HFF-Myc (cell line): ENCODE results near the gene FBXL19.
"Not testable (repeated sequence)": the region's sequence is repeated elsewhere in the genome, so short reads cannot be mapped to it uniquely, and the experiment has no call there.

Experiments
- DNase-seq: peaks from one replicate; pipeline ENCODE4 v3.0.0-alpha.2; 2011; ENCODE audit warnings: low read depth; ENCODE audit errors: extremely low read depth
- H3K4me3 ChIP-seq: replicated peaks from 2 replicates; pipeline ENCODE4 v1.5.1; 2011; ENCODE audit warnings: low read depth, mild to moderate bottlenecking, control low read depth, low read length
- TF ChIP-seq, protein P1 (sequence below): IDR thresholded peaks from 2 replicates; pipeline ENCODE4 v1.5.1; 2012; ENCODE audit warnings: mild to moderate bottlenecking, low read depth, low read length, control low read depth; ENCODE audit errors: missing control alignments

Gene FBXL19

DNA sequence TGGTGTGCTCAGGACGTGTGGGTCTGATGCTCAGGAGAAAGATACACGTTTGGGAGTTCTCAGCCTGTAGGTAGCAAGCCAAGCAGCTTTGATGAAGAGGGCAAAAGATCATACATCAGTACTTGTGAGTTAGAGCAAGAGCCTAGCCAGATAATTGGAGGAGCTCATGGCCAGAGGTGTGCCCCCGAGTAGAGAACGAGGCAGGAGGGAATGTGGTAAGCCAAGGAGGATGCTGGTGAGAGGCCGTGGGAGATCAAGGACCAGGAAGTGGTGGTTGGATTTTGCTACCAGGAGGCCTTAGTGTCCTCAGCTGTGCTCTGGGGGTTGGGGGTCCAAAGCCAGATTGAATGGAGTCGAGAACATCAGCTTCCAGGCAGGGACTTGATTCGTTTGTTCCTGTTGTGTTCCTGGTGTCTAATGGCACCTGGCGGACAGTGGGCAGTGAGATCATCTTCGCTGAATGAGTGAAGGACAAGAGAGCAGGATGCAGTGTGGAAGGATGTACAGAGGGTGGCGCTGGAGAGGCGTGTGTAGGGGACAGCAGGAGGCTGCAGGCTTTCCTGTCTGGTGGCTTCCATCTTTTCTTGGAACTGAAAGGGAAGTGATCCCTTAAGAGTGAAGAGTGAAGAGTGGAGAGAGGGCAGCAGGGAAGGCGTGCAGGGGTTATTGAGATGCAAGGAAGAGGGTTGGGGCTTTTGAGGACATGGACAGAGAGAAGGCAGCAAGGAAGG, 11.6 kb downstream of the FBXL19 start:
- no peak overlapping the region for H3K4me3 ChIP-seq
- TF ChIP-seq, protein P1, sequence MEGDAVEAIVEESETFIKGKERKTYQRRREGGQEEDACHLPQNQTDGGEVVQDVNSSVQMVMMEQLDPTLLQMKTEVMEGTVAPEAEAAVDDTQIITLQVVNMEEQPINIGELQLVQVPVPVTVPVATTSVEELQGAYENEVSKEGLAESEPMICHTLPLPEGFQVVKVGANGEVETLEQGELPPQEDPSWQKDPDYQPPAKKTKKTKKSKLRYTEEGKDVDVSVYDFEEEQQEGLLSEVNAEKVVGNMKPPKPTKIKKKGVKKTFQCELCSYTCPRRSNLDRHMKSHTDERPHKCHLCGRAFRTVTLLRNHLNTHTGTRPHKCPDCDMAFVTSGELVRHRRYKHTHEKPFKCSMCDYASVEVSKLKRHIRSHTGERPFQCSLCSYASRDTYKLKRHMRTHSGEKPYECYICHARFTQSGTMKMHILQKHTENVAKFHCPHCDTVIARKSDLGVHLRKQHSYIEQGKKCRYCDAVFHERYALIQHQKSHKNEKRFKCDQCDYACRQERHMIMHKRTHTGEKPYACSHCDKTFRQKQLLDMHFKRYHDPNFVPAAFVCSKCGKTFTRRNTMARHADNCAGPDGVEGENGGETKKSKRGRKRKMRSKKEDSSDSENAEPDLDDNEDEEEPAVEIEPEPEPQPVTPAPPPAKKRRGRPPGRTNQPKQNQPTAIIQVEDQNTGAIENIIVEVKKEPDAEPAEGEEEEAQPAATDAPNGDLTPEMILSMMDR, result peak; percentile 63
- DNase-seq, result peak; percentile 37

DNA sequence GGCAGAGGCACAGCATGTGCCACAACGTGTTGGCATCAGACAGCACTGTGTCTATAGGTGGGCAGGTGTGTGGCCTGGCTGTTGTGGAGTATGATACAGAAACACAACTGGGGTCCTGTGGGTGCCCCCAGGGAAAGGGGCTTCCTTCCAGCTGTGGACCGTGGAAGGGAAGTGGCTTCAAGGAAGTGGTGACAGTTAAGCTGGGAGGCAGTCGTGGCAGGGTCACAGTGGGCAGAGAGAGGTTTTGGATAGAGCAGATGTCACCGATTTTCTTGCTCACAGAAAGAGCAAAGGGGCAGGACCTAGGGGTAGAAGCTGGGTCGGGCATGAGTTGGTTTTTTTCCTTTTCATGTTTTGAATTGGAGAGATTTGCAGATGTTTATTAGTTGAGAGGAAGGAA, 14.3 kb downstream of the FBXL19 start:
- H3K4me3 ChIP-seq, result no peak overlapping the region
- no peak for DNase-seq
- TF ChIP-seq, protein P1, result no peak

DNA sequence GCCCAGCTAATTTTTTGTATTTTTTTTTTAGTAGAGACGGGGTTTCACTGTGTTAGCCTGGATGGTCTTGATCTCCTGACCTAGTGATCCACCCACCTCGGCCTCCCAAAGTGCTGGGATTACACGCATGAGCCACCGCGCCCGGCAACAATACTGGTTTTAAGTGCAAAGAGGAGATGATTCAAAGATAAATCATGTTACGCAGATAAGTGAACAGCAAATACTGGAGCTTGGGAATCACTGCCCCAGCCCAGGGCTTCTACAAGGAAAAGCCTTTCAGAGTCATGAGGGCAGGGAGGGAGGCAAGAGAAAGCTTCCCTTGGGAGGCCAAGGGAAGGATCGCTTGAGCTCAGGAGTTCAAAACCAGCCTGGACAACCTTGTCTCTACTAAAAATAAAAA, 16.2 kb downstream of the FBXL19 start:
- not testable (repeated sequence) for DNase-seq, H3K4me3 ChIP-seq

DNA sequence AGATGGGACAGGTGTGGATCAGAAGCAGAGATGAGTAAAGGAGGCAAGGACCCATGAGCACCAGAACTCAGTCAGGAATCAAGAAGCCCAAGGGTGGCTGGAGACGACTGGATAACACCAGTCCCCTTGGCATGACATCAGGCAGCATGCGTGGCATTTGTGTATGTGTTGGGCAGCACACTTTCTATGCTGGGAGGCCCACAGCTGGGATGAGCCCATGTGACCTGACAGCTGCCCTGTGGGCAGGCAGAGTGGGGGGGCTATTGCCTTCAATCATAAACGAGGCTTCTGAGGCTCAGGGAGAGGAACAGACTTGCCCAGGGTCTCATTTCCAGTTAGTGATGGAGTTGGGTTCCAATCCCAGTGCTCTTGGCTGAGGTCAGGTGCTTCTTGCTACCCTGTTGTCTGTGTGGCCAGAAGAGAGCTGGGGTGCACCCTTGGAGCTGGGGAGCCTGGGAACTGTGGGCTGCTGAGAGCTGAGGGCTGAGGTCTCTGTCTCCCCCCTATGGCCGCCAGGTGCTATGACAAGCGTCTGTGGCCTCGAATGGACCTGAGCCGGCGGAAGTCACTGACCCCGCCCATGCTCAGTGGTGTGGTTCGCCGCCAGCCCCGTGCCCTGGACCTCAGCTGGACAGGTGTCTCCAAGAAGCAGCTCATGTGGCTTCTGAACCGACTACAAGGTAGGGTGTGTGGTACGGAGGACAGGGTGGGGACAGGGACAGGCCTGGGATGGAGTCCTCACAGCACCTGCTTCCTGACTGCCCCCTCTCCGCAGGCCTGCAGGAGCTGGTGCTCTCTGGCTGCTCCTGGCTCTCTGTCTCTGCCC, 18.4 kb downstream of the FBXL19 start:
- peak; percentile 51 for DNase-seq
- TF ChIP-seq, protein P1, result peak; percentile 92
- H3K4me3 ChIP-seq, result no peak overlapping the region

DNA sequence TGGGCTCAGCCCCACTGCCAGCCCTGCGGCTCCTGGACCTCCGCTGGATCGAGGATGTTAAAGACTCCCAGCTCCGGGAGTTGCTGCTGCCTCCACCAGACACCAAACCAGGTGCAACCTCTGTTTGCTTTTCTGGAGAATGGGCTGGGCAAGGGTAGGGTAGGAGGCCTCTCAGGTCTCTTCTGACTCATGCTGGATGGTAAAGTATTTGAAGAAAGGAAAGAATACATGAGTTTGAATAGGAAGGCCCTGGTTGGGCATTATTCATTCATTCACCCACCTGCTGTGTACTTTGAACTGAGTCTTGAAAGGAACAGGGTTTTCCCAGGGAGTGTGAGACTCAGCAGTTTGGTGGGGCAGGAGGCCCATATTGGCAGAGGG, 19.0 kb downstream of the FBXL19 start:
- TF ChIP-seq, protein P1, result no peak
- no peak overlapping the region for H3K4me3 ChIP-seq
- no peak for DNase-seq

DNA sequence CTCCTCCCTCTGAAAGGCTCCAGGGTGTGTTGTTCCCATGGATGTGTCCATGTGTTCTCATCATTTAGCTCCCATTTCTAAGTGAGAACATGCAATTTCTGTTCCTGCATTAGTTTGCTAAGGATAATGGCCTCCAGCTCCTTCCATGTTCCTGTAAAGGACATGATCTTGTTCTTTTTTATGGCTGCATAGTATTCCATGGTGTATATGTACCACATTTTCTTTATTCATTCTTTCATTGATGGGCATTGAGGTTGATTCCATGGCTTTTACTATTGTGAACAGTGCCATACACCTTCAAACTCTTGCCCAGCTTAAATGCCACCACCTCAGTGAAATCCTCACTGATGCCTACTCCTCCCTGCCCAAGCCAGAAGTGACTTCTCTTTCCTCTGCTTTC, 21.0 kb downstream of the FBXL19 start:
- no peak overlapping the region for H3K4me3 ChIP-seq
- TF ChIP-seq, protein P1, result no peak
- no peak for DNase-seq
